Measurements from ENCODE around the gene AIP.

Gene AIP

GRCh38 chr11:67525275-67525976 is 42.6 kb downstream of the AIP start:
- DNase-seq (ENCODE audit: low read depth in 1 of 2, low spot score in 1 of 2), result no peak

GRCh38 chr11:67528376-67528775 is 45.5 kb downstream of the AIP start:
- no peak for DNase-seq (ENCODE audit: low read depth in 1 of 2, low spot score in 1 of 2)

DNA sequence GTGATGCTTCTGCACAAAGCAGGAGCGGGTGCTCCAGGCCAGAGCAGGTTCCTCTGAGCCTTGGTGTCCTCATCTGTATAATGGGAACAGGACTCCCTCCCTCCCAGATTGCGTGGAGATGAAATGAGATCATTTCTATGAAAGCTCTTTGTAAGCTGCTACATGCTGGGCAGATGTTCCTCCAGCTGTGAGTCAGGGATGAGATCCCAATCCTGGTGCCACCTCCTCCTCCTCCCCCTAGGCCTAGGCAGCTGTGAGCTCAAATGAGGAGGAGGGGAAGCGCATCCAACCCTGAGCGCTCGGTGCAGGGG is 47.4 kb downstream of the AIP start:
- no peak for DNase-seq (ENCODE audit: low read depth in 1 of 2, low spot score in 1 of 2)

GRCh38 chr11:67532889-67533288 is 50.1 kb downstream of the AIP start:
- DNase-seq (ENCODE audit: low read depth in 1 of 2, low spot score in 1 of 2), result no peak

GRCh38 chr11:67534070-67534679 is 51.3 kb downstream of the AIP start:
- DNase-seq (ENCODE audit: low read depth in 1 of 2, low spot score in 1 of 2), result no peak

DNA sequence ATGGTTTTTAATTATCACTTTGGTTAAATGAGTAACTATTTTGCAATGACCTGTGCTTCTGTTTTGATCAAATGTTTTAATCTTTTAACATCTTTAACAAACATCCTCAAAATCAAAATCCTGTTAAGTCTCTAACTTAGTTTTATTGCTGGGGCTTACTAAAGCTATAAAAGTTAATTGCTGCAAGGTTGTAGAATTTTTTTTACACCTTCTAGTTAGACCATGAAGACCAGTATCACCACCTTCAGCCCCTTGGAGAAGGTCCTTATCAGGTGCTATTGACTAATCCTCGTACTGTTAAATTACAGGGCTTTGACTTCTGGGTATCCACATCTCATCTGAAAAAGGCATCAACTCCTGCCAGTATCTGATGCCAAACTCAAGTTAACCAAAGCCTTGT is 52.7 kb downstream of the AIP start:
- no peak for DNase-seq (ENCODE audit: low read depth in 1 of 2, low spot score in 1 of 2)

GRCh38 chr11:67538306-67538705 is 55.5 kb downstream of the AIP start:
- no peak for DNase-seq (ENCODE audit: low read depth in 1 of 2, low spot score in 1 of 2)

DNA sequence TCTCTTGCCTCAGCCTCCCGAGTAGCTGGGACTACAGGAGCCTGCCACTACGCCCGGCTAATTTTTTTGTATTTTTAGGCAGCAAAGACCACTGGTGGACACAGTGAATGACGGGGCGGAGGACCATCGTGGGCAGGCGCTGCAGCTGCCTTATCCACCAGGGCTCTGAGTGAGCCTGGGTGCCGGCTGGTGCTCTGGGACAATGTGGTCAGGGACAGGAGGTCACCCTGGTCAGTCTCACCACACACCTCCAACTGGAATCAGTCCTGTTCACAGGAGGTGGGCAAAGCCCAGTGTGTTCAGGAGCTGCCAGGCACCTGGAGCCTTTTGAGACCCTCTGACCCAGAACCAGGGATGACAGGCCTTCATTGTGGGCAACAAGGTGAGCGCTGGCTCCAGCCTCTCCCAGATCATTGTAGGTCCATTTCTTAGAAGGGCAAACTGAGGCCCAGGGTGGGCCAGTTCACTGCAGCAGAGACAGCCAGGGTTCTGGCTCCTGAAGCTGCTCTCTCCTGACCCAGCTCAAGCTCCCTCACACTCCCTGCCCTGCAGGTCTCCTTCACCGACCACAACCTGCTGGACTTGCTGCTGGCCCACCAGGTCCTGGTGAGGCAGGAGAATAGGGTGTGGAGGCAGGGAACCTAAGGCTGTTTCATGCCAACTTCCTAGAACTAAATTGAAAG is 56.1 kb downstream of the AIP start:
- DNase-seq (ENCODE audit: low read depth in 1 of 2, low spot score in 1 of 2), result no peak

DNA sequence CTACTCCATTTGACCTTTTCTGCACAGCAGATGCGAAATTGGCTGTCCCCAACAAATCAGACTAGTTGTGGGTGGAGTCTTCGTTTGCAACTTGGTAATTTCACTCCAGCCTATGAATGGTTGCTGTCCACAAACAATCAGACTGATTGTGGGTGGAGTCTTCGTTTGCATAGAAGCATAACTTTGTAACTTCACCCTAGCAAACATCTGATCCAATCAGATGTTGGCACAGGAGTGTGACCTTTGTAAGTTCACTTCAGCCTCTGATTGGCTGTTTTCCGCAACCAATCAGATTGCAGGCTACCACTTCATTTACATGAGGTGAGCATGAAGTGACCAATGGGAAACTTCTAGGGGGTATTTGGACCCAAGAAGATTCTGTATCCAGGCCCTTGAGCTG is 56.7 kb downstream of the AIP start:
- no peak for DNase-seq (ENCODE audit: low read depth in 1 of 2, low spot score in 1 of 2)

Data from stimulated activated CD4-positive, alpha-beta T cell treated with anti-CD3 and anti-CD28 coated beads, Interleukin-15, amount 100 ng/mL, for 1 hour (primary cell).